OCI-LY1 (cell line): ENCODE measurements around the gene ASIP.

Experiments used
- CTCF ChIP-seq: fragments of 200-600 bp; sonication (generic), shearing (Covaris generic); IDR thresholded peaks from 2 replicates; pipeline ENCODE4 v1.5.1; 2017; ENCODE audit warnings: mild to moderate bottlenecking, antibody characterized with exemption, low read length, moderate library complexity, mixed read lengths
- EZH2 ChIP-seq: fragments of 200-600 bp; sonication (generic), shearing (Covaris generic); IDR thresholded peaks from 2 replicates; pipeline ENCODE4 v1.8.0; 2017; ENCODE audit warnings: borderline replicate concordance, mixed run types, mild to moderate bottlenecking, antibody characterized with exemption, low read length, moderate library complexity, mixed read lengths

GRCh38 chr20:34292496-34292895 is 51.3 kb downstream of the ASIP start:
- TF ChIP-seq CTCF = no peak
- no peak for TF ChIP-seq EZH2
